Keratinocyte (primary cell): ENCODE results near the gene ZBTB7B. TPM values are rescaled to one million over a fixed set of nuclear protein-coding genes. Genes with fewer than 3 reads are reported as not detected.

Experiments used
- DNase-seq: peaks from one replicate; pipeline ENCODE4 v3.0.0-alpha.2; 2011; ENCODE audit warnings: low read depth, missing footprints, low spot score
- FAIRE-seq: peaks from 2 replicates; lab custom pipeline; 2011; peaks lifted over from hg19 to GRCh38; lab: Jason Lieb, UNC
- H2AFZ ChIP-seq: 2 replicates; pipeline ENCODE4 v1.6.0; 2012; ENCODE audit warnings: low read length, control low read depth, inconsistent platforms; ENCODE audit not compliant: control insufficient read depth
- H3K27ac ChIP-seq: 2 replicates; pipeline ENCODE4 v1.5.1; 2011; ENCODE audit warnings: low read length; ENCODE audit not compliant: control insufficient read depth, insufficient read depth
- H3K27me3 ChIP-seq: 3 replicates; pipeline ENCODE4 v1.6.0; 2011; ENCODE audit warnings: low read length; ENCODE audit not compliant: control insufficient read depth, insufficient read depth; ENCODE audit errors: extremely low read depth
- H3K36me3 ChIP-seq, 2 experiments: 2 replicates in 1 of 2; 3 replicates in 1 of 2; pipeline ENCODE4 v1.5.1; 2011; ENCODE audit warnings: low read length in 2 of 2, mild to moderate bottlenecking in 1 of 2; ENCODE audit not compliant: control insufficient read depth in 2 of 2, insufficient read depth in 2 of 2; ENCODE audit errors: extremely low read depth in 1 of 2
- H3K4me1 ChIP-seq: 3 replicates; pipeline ENCODE4 v1.5.1; 2011; ENCODE audit warnings: low read length; ENCODE audit not compliant: control insufficient read depth, insufficient read depth; ENCODE audit errors: extremely low read depth
- H3K4me2 ChIP-seq: 3 replicates; pipeline ENCODE4 v1.6.0; 2011; ENCODE audit warnings: low read depth, low read length; ENCODE audit not compliant: control insufficient read depth, insufficient read depth; ENCODE audit errors: extremely low read depth
- H3K4me3 ChIP-seq, 3 experiments: fragments of 200-600 bp in 1 of 3; sonication (generic) in 1 of 3; 2 replicates in 2 of 3; 3 replicates in 1 of 3; pipeline ENCODE4 v1.5.1; 2011 to 2016; ENCODE audit warnings: low read length in 3 of 3, mild to moderate bottlenecking in 3 of 3, control low read depth in 2 of 3, inconsistent platforms in 1 of 3, low read depth in 1 of 3, mixed read lengths in 1 of 3, mixed run types in 1 of 3, moderate library complexity in 1 of 3; ENCODE audit not compliant: control insufficient read depth in 2 of 3, insufficient read depth in 2 of 3; ENCODE audit errors: extremely low read depth in 1 of 3
- H3K79me2 ChIP-seq: 2 replicates; pipeline ENCODE4 v1.6.0; 2012; ENCODE audit warnings: low read length; ENCODE audit not compliant: control insufficient read depth, insufficient read depth
- H3K9ac ChIP-seq: 3 replicates; pipeline ENCODE4 v1.6.0; 2011; ENCODE audit warnings: low read length; ENCODE audit not compliant: control insufficient read depth, insufficient read depth; ENCODE audit errors: extremely low read depth
- H3K9me1 ChIP-seq: 3 replicates; pipeline ENCODE4 v1.6.0; 2011; ENCODE audit warnings: low read length; ENCODE audit not compliant: control insufficient read depth, insufficient read depth; ENCODE audit errors: extremely low read depth
- H3K9me3 ChIP-seq: 2 replicates; pipeline ENCODE4 v1.5.1; 2012; ENCODE audit warnings: low read depth, low read length; ENCODE audit not compliant: control insufficient read depth
- H4K20me1 ChIP-seq: 3 replicates; pipeline ENCODE4 v1.6.0; 2011; ENCODE audit warnings: low read length; ENCODE audit not compliant: control insufficient read depth, insufficient read depth; ENCODE audit errors: extremely low read depth
- CTCF ChIP-seq, 3 experiments: IDR thresholded peaks in 1 of 3; conservative IDR thresholded peaks in 1 of 3; optimal IDR thresholded peaks in 1 of 3; 2 replicates in 2 of 3; 3 replicates in 1 of 3; pipeline versions ENCODE3 to v1.5.1; 2011; ENCODE audit warnings: low read length in 3 of 3, mild to moderate bottlenecking in 3 of 3, moderate library complexity in 2 of 3, control low read depth in 1 of 3, inconsistent platforms in 1 of 3; ENCODE audit not compliant: insufficient read depth in 2 of 3; ENCODE audit errors: extremely low read depth in 1 of 3
- EZH2 ChIP-seq: IDR thresholded peaks from one replicate; pipeline ENCODE4 v1.6.1; 2012; ENCODE audit warnings: inconsistent platforms, mild to moderate bottlenecking, low read length, moderate library complexity
- dilution Hi-C: fragments of 300-500 bp; cut with MboI; formaldehyde crosslinking; loops from one replicate; pipeline ENCODE4 v1.7.0; 2020; ENCODE audit warnings: low sequenced_read_pairs; ENCODE audit not compliant: extremely low pct_ligation_motif_present
- polyA plus RNA-seq, 5 experiments: library from polyadenylated mRNA; depleted of rRNA in 3 of 5; stranded (reverse) in 3 of 5; stranded (forward) in 1 of 5; unstranded in 1 of 5; fragments of >200 nt; gene quantifications; 1 replicate in 1 of 5; 2 replicates in 3 of 5; 3 replicates in 1 of 5; pipeline versions ENCODE4 v1.2.1 to v1.2.3, GENCODE V29; 2011 to 2012; ENCODE audit warnings: missing spikeins in 2 of 5, low read depth in 1 of 5, low replicate concordance in 1 of 5

The ZBTB7B gene
- polyA plus RNA-seq, 1 donor (not counting 4 experiments of a cell fraction or from before 2014, with no cell fraction given), result 20.9 TPM

DNA sequence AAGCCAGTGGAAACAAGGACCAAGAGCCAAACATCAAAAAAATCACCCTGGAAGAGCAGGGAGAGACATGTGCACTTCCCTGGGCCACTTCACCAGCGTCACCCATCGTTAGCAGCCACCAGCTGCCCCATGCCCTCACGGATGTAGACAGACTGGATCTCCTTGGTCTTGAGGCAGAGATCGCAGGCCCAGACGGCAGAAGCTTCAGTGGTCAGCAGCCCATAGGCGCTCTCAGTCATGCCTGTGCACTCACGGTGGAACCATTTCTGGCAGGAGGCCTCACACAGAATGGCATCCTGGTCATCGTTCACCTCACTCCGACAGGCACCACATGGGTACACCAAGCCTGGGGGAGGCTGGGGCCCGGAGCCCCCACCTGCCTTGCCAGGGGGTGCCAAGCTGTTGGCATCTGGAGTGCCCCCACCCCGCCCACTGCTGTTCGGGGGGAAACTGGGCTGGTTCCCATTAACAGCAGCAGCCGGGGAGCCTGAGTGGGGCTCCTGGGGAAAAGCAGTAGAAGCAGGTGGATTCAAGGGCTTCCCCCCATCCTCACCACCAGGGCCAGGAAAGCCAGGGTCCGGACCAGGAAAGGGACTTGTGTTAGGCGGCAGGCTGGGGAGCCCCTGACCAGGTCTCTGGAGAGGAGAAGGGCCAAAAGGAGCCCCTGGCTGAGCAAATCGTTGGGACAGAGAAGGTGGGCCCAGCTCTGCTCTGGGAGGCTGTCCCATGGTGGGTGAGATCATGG lies 43.7 kb upstream of the ZBTB7B start:
- H3K79me2 ChIP-seq, result peaks cover 18% of the 10 kb centered on the region
- H4K20me1 ChIP-seq, result no peaks in the 10 kb centered on the region
- no peaks in the 10 kb centered on the region for H3K27me3 ChIP-seq
- H3K9me1 ChIP-seq, result no peaks in the 10 kb centered on the region
- H3K36me3 ChIP-seq, result peaks cover 9 to 26% of the 10 kb centered on the region in 2 experiments
- H3K9me3 ChIP-seq, result no peaks in the 10 kb centered on the region
- DNase-seq, result no peak
- dilution Hi-C loops, result no loop called here
- TF ChIP-seq CTCF (optimal IDR thresholded peaks at IDR 0.05 in 1 of 3, IDR thresholded peaks at IDR 0.05 in 1 of 3, conservative IDR thresholded peaks at IDR 0.05 in 1 of 3; ENCODE audit: extremely low read depth in 1 of 3, insufficient read depth in 2 of 3, low read length in 3 of 3) (no peak), EZH2 (no peak)
- FAIRE-seq, result no peak
- no peak overlapping the region for H3K4me2 ChIP-seq
- peaks cover 40% of the 10 kb centered on the region for H3K4me1 ChIP-seq
- no peak overlapping the region for H3K9ac ChIP-seq
- H3K4me3 ChIP-seq, result no peak overlapping the region
- H2AFZ ChIP-seq, result no peak overlapping the region
- no peak overlapping the region for H3K27ac ChIP-seq

GRCh38 chr1:154959426-154959780 lies 43.2 kb upstream of the ZBTB7B start:
- no peak overlapping the region for H3K9ac ChIP-seq
- H3K4me2 ChIP-seq, result no peak overlapping the region
- H4K20me1 ChIP-seq, result no peaks in the 10 kb centered on the region
- H3K27ac ChIP-seq, result no peak overlapping the region
- H3K36me3 ChIP-seq, result peaks cover 13 to 27% of the 10 kb centered on the region in 2 experiments
- no peak for DNase-seq
- H3K9me3 ChIP-seq, result no peaks in the 10 kb centered on the region
- no peak overlapping the region for H2AFZ ChIP-seq
- no peaks in the 10 kb centered on the region for H3K9me1 ChIP-seq
- H3K4me1 ChIP-seq, result peaks cover 40% of the 10 kb centered on the region
- no peak for FAIRE-seq
- TF ChIP-seq EZH2, result no peak
- no peak for TF ChIP-seq CTCF (optimal IDR thresholded peaks at IDR 0.05 in 1 of 3, IDR thresholded peaks at IDR 0.05 in 1 of 3, conservative IDR thresholded peaks at IDR 0.05 in 1 of 3; ENCODE audit: extremely low read depth in 1 of 3, insufficient read depth in 2 of 3, low read length in 3 of 3)
- dilution Hi-C loops, result no loop called here
- peaks cover 18% of the 10 kb centered on the region for H3K79me2 ChIP-seq
- no peak overlapping the region for H3K4me3 ChIP-seq
- no peaks in the 10 kb centered on the region for H3K27me3 ChIP-seq
